H4 (cell line): ENCODE data around the gene CEP250. TPM values are rescaled to one million over a fixed set of nuclear protein-coding genes. Genes with fewer than 3 reads are reported as not detected.
"Not testable (repeated sequence)": the region's sequence is repeated elsewhere in the genome, so short reads cannot be mapped to it uniquely, and the experiment has no call there.

Experiments
- DNase-seq: peaks from one replicate; pipeline ENCODE4 v3.0.0-alpha.2; 2015; ENCODE audit warnings: low spot score
- total RNA-seq: library from RNA; depleted of rRNA; stranded (reverse); fragments of >200 nt; shearing (Covaris generic); gene quantifications from 2 replicates; pipeline ENCODE4 v1.2.3, GENCODE V29; 2014

Gene CEP250
- total RNA-seq, 1 experiment from 2014 or later, result 11.5 TPM

- not testable (repeated sequence) for DNase-seq
These were observed 1.3 kb downstream of the CEP250 start for GRCh38 chr20:35456700-35457099.

- DNase-seq, result not testable (repeated sequence)
These were observed 2.1 kb downstream of the CEP250 start for GRCh38 chr20:35457539-35457938.

GRCh38 chr20:35458388-35458787, 3.0 kb downstream of the CEP250 start:
- DNase-seq, result no peak

- no peak for DNase-seq
These were observed 6.2 kb downstream of the CEP250 start for GRCh38 chr20:35461620-35462019.

- no peak for DNase-seq
These were observed 7.0 kb downstream of the CEP250 start for GRCh38 chr20:35462351-35462750.

- DNase-seq, result peak; percentile 49
These were observed 8.3 kb downstream of the CEP250 start for GRCh38 chr20:35463455-35464300.

- DNase-seq, result no peak
These were observed 10.6 kb downstream of the CEP250 start for GRCh38 chr20:35465976-35466375.

- DNase-seq, result no peak
These were observed 11.5 kb downstream of the CEP250 start for GRCh38 chr20:35466856-35467255.

GRCh38 chr20:35467339-35468224, 12.2 kb downstream of the CEP250 start:
- DNase-seq, result no peak

- no peak for DNase-seq
These were observed 13.4 kb downstream of the CEP250 start for GRCh38 chr20:35468671-35469334.

GRCh38 chr20:35472209-35472608, 16.8 kb downstream of the CEP250 start:
- no peak for DNase-seq

- DNase-seq, result no peak
These were observed 18.3 kb downstream of the CEP250 start for GRCh38 chr20:35473684-35474083.

- no peak for DNase-seq
These were observed 19.0 kb downstream of the CEP250 start for GRCh38 chr20:35474303-35474871.

GRCh38 chr20:35476288-35476687, 20.9 kb downstream of the CEP250 start:
- DNase-seq, result no peak

- DNase-seq, result no peak
These were observed 23.5 kb downstream of the CEP250 start for GRCh38 chr20:35478804-35479472.

- no peak for DNase-seq
These were observed 24.4 kb downstream of the CEP250 start for GRCh38 chr20:35479798-35480197.

- no peak for DNase-seq
These were observed 32.1 kb downstream of the CEP250 start for GRCh38 chr20:35487479-35487878.

- no peak for DNase-seq
These were observed 34.3 kb downstream of the CEP250 start for GRCh38 chr20:35489717-35490116.

GRCh38 chr20:35490736-35491181, 35.4 kb downstream of the CEP250 start:
- DNase-seq, result no peak

GRCh38 chr20:35491823-35492222, 36.4 kb downstream of the CEP250 start:
- DNase-seq, result no peak

GRCh38 chr20:35492352-35492751, 37.0 kb downstream of the CEP250 start:
- no peak for DNase-seq
